GM21717 (cell line): ENCODE data around the gene XAF1.
"Not testable (repeated sequence)": the region's sequence is repeated elsewhere in the genome, so short reads cannot be mapped to it uniquely, and the experiment has no call there.

ENCODE experiments used
- ATAC-seq: cut with Tn5 transposase; IDR thresholded peaks from one replicate; pipeline ENCODE4 v1.9.1; 2021; ENCODE audit warnings: mild to moderate bottlenecking, moderate library complexity; ENCODE audit not compliant: unreplicated experiment

The XAF1 gene

GRCh38 chr17:6797718-6798351 lies 42.0 kb downstream of the XAF1 start:
- ATAC-seq: no peak

DNA sequence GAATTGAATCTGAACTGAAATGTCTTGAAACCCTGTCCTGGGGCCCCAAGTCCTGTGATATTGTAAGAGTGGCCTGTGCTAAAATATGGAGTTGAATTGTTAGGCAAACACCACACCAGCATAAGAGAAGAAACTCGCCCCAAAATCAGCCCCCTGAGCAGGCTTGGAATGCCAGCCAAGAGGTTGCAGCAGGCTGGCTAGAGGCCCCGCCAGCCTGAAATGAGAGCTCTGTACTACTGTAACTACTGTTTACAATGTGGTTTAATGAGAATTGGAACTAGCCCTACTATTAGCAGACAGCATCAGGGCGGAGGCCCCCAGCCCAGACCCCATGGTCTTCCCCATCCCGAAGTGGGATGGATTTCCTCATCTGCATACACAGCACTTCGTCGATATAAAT lies 43.9 kb downstream of the XAF1 start:
- ATAC-seq: no peak

GRCh38 chr17:6800422-6801027 lies 44.7 kb downstream of the XAF1 start:
- no peak for ATAC-seq

- no peak for ATAC-seq
These were observed 55.7 kb downstream of the XAF1 start for GRCh38 chr17:6811510-6811909.

DNA sequence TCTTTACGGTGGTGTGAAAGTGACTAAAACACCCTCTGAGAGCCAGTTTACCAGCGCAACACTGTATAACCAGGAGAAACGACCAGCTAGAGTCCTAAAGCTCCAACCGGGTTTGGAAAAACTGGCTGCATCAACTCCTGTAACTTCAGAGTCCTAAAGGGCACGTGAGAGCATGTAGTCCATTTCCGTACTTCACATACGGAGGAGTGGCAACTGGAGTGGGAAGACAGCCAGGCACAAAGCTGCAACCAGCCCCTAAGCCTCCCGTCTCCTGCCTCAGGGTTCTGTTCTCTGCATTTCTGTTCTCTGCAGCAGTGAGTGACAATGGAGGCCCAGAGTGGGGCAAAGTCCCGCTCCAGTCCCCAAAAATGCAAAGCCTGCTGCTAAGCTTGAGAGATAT lies 56.4 kb downstream of the XAF1 start:
- no peak for ATAC-seq

DNA sequence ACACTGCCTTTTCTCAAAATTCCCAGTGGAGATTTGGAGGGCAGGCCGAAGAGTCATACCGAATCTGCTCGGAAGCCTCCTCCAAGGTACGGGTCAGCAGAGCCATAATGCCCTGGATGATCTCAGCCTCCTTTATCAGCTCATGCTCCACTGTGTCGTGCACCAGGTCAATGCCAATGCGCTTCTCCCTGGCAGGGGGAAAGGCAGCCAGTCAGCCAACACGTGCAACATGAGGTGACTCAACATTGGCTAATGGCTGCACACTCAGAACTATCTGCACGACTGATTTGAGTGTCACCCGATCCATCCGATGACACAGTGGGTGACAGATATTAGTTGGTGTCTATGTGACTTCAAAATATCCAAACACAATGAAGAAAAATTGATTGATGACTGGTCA lies 59.9 kb downstream of the XAF1 start:
- no peak for ATAC-seq

- ATAC-seq: not testable (repeated sequence)
These were observed 60.5 kb downstream of the XAF1 start for GRCh38 chr17:6816368-6816767.

GRCh38 chr17:6818938-6819337 lies 63.1 kb downstream of the XAF1 start:
- ATAC-seq: no peak

GRCh38 chr17:6823011-6823442 lies 67.2 kb downstream of the XAF1 start:
- no peak for ATAC-seq
